GM19455 (cell line): ENCODE measurements around the gene LCN2.

Experiments used
- ATAC-seq: cut with Tn5 transposase; IDR thresholded peaks from one replicate; pipeline ENCODE4 v1.9.1; 2021; ENCODE audit not compliant: unreplicated experiment

Gene LCN2

GRCh38 chr9:128114326-128115186 is 34.7 kb upstream of the LCN2 start:
- no peak for ATAC-seq

- no peak for ATAC-seq
Observed at GRCh38 chr9:128115187-128116103, 33.8 kb upstream of the LCN2 start.

GRCh38 chr9:128116104-128117083 is 32.9 kb upstream of the LCN2 start:
- no peak for ATAC-seq

- no peak for ATAC-seq
Observed at GRCh38 chr9:128117613-128118471, 31.4 kb upstream of the LCN2 start.

- no peak for ATAC-seq
Observed at GRCh38 chr9:128118472-128118857, 30.8 kb upstream of the LCN2 start.

- no peak for ATAC-seq
Observed at GRCh38 chr9:128118971-128119665, 30.1 kb upstream of the LCN2 start.

GRCh38 chr9:128120061-128120740 is 29.1 kb upstream of the LCN2 start:
- no peak for ATAC-seq

- no peak for ATAC-seq
Observed at GRCh38 chr9:128120741-128121465, 28.4 kb upstream of the LCN2 start.

GRCh38 chr9:128121466-128121810 is 27.8 kb upstream of the LCN2 start:
- ATAC-seq = no peak

GRCh38 chr9:128121924-128122808 is 27.1 kb upstream of the LCN2 start:
- ATAC-seq = no peak

- ATAC-seq = no peak
Observed at GRCh38 chr9:128122809-128123175, 26.5 kb upstream of the LCN2 start.

GRCh38 chr9:128123451-128124080 is 25.7 kb upstream of the LCN2 start:
- ATAC-seq = no peak

- no peak for ATAC-seq
Observed at GRCh38 chr9:128124451-128124850, 24.8 kb upstream of the LCN2 start.

- no peak for ATAC-seq
Observed at GRCh38 chr9:128124873-128125579, 24.2 kb upstream of the LCN2 start.

- no peak for ATAC-seq
Observed at GRCh38 chr9:128125580-128126354, 23.5 kb upstream of the LCN2 start.
